GM18907 (cell line): ENCODE measurements around the gene COL5A3.
A peak's percentile ranks its signal among the peaks of the same experiment; 100 is the strongest.
"Not testable (repeated sequence)": the region's sequence is repeated elsewhere in the genome, so short reads cannot be mapped to it uniquely, and the experiment has no call there.

Source experiments
- ATAC-seq: cut with Tn5 transposase; IDR thresholded peaks from one replicate; pipeline ENCODE4 v1.9.1; 2021; ENCODE audit warnings: mild to moderate bottlenecking, moderate library complexity; ENCODE audit not compliant: unreplicated experiment

The COL5A3 gene

DNA sequence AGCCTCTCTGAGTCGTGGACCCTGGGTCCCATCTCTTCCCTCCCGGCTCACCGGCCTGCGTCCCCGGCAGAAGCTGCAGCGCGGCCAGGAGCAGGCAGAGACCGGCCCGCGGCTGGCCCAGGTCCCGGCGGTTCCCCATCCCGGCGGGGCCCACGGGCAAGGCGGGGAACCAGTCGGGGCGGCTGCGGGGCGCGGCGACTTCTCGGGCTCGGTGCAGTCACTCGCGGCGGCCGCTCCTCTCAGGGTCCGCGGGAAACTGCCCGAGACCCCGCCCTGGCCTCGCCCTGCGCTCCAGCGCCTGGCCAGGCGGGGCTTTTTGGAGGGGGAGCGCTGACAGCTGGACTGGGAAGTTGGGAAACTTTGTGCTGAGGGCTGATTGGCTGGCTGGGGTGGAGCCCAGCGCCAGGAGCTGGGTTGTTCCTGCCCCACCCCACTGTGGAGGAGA, at the start of gene COL5A3:
Gene COL5A3, minus strand, starts transcription at position 258 of the 445 bp plus-strand sequence. Its CDS starts 119 bp downstream, at position 139.
- ATAC-seq, result no peak

DNA sequence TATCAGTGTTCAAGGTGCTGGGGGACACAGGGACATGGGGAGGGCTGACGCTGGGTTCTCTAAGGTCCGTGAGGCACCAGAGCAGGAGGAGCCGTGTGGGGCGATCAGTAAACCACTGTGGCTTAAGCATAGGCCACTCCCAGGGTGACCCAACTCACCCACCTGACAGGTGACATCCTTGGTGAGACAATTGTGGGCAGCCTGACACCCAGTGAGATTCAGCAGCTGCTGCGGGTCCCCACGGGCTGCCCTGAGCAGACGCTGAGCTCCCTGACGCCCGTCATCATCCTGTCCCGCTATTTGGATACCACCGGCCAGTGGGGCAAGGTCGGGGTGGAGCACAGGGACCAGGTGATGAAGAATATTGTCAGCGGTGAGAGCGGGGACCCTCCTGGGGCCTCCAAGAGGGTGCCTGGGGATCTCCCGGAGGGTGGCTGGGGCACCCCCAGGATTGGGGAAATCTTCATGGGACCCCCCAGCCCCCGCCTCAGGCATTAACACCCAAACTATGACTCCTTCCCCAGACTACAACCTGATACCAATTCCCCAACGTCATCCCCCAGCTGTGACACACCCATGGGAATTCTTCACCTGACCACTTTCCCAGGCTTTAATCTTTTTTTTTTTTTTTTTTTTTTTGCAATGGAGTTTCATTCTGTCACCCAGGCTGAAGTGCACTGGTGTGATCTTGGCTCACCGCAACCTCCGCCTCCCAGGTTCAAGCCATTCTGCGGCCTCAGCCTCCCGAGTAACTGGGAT, 42.5 kb upstream of the COL5A3 start:
- ATAC-seq, result no peak

DNA sequence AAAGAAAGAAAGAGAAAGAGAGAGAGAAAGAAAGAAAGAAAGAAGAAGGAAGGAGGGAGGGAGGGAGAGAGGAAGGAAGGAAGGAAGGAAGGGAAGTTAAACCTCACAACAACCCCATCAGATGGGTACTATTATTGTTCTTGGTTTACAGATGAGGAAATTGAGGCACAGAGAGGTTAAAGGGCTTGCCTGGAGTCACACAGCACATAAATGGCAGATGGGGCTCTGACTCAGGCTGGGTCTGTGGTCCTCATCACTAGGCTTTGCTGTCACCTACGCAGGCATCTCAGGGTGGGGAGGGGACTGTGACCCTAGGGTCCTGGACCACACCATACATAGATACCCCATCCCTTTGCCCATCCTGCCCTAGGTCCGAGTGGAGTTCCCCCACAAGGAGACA, 39.3 kb upstream of the COL5A3 start:
- ATAC-seq, result no peak

DNA sequence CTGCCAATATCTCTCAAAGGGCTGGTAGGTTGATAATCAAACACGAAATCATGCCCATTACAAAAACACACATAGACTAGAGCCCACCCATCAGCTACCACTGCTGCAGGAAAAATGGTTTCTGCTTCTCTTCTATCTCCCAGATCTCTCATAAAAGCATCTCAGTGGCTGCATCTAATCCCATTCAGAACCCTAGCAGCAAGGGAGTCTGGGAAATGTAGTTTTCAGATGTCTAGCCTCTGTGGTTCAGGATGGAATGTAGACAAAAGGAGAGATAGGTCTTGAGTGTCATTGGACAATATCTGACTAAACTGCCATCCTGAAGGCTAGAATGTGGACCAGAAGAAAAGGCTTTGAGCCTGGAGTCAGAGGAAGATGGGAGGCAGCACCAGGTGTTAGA, 35.1 kb upstream of the COL5A3 start:
- no peak for ATAC-seq

DNA sequence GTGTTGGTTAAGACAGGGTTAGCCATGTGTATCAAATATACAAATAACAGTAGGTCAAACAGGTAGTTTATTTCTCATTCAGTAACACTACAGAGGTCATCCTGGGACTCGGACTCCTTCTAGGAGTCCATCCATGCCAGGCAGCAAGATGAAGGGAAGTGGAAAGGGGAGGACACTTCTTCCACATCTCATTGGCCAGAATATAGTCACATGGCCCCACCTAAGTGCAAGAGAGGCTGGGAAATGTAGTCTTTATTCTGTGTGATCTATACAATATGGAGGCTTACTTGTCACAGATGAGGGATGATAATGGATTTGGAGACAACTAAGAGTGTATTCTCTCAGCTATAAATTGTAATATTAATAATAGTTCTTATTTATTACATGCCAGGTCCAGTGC, 34.1 kb upstream of the COL5A3 start:
- ATAC-seq, result no peak

DNA sequence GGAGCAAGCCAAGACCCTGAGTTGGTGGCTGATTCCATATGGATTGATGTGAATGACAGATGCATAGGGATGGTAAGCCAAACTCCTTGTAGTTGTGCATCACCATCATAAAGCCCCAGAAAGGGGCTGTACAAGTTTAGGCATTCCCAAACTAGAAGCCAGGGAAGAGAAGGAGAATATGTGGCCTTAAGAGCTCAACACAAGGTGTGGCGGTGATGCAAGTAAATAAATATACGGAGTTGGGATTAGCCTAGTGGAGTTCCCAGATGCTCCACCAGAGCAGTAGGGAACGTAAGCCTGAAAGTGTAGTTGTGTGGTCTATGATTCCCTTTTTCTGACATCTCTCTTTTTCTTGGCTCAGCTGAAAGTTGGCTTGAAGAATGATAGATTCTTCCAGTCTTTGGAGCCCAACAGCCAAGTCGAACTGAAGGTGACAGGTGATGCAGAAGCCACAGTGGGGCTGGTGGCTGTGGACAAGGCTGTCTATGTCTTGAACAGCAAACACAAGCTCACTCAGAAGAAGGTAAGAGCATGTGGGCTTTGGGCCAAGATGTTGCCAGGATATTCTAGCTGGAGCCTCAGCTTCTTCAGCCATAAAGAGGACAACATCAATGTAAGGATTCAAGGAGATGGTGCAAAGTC, 33.1 kb upstream of the COL5A3 start:
- no peak for ATAC-seq

DNA sequence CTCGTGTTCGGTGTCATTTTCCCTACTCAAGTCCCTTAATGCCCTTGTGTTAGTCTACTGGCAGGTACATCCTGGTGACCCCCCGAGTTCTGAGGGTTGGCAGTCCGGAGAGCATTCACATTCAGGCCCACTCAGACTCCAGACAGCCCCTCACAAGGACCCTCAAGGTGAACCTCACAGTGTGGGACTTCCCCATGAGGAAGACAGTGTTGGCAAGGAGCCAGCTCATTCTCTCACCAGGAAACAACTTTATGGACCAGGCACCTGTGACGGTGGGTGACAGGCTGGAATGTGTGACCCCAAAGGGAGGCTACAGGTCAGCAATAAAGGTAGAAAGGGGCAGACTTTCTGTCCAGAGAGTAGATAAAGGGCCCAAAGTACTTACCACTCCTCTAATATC, 27.5 kb upstream of the COL5A3 start:
- no peak for ATAC-seq

DNA sequence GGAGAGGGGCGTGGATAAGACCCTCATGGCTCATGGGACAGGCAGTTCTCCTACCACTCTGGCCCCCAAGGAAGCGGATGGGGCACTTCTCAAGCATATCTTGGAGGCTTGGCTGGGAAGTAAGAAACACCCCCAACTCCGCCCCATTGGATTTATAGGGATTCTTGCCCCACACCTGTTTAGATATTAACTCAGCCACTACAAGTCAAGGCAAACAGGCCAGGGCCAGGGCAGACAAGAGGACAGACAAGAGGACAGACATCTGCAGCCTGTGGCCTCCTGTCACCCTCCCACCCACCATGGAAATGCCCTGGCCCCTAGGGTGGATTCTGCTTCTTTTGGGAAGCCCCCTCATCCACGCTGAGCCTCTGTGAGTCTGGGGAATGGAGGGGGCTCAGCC, 27.1 kb upstream of the COL5A3 start:
- ATAC-seq, result no peak

DNA sequence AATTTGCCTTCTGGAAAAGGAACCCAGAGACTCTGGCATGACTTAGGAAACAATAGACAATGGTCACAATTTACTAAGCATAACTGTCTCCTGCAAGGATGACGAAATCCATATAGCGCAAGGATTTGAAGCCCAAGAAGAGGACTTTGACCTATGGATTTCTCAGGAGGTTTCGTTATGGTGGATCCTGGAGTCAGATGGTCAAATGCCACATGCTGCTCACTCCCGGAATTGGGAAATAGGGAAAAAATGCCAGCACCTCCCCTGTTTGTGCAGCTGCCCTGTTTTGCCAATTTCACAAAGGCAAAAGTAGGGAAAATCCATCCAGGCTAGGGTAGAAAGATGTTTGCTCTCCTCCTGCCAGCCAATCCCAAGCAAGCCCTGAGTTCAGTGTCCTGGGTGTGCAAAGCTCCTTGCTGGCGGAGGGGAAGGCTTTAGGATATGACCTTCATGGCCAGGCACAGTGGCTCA, 26.3 kb upstream of the COL5A3 start:
- ATAC-seq, result no peak

DNA sequence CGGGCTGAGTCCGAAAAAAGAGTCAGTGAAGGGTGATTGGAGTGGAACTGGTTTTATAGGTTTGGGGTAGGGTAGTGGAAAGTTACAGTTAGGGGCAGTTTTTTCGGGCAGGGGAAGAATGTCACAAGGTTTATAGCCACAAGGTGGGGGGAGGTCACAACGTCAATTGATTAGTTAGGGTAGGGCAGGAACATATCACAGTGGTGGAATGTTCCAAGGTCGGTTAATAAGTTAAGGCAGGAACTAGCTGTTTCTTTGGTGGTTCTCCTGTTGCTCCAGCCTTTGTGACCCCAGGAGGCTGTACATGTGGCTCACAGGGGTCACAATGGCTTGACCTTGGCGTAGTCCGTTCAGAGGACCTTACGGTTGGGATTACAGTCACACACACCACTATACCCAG, 23.3 kb upstream of the COL5A3 start:
- ATAC-seq, result no peak

DNA sequence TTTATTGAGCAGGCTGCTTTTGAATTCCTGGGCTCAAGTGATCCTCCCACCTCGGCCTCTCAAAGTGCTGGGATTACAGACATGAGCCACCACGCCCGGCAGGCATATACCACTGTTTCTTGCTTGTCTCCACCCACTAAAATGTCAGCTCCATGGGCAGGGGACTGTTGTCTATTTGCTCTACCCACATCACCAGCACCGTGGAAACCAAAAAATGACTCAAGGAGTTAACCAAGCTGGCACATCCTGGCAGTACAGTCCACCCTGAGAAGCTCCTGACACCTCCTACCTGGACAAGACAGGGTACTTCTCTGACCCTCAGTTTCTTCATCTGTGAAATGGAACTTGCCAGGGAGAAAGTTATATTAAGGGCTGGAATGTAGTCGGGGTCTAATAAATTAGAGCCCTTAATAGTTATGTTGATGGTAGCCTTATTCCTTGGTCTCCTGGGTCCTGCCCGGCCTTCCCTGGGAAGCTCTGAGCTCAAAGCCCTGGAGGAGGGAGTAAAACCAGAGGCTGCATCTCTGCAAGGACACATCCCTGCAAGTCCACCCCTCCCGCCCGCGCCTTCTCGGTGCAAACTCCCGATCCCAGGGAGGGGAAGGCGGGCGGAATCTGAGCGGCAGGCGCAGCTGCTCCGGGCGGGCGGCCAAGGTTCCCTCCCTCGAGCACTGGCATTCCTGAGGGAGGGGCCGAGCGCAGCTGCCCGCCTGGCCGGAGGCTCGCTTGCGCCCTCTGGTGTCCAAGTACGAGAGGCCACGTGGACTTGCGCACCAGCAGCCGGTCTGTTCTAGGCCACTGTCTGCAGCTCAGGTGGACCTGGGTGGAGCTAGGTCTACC, 17.1 kb upstream of the COL5A3 start:
- peak; percentile 54 for ATAC-seq

DNA sequence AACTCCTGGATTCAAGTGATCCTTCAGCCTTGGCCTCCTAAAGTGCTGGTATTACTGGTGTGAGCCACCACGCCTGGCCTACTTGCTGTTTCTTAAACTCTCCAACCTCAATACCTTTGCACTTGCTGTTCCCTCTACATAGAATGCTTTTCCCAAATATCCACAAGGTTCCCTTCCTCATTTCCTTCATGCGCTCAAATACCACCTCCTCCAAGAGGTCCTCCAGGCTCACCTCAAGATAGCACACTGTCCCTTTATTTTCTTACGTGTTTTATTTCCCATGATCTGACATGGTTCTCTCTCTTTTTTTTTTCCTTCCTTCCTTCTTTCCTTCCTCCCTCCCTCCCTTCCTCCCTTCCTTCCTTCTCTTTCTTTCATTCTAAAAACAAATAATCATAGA, 16.4 kb upstream of the COL5A3 start:
- no peak for ATAC-seq

DNA sequence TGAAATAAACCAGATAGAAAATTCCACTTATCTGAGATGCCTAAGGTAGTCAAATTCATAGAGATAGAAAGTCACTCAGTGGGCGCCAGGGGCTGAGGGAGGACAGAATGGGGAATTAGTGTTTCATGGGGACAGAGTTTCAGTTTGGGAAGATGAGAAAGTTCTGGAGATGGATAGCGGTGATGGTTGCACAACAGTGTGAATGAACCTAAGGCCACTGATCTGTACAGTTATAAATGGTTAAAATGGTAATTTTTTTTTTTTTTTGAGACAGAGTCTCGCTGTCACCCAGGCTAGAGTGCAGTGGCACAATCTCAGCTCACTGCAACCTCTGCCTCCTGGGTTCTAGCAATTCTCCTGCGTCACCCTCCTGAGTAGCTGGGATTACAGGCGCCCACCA, 12.8 kb upstream of the COL5A3 start:
- not testable (repeated sequence) for ATAC-seq

DNA sequence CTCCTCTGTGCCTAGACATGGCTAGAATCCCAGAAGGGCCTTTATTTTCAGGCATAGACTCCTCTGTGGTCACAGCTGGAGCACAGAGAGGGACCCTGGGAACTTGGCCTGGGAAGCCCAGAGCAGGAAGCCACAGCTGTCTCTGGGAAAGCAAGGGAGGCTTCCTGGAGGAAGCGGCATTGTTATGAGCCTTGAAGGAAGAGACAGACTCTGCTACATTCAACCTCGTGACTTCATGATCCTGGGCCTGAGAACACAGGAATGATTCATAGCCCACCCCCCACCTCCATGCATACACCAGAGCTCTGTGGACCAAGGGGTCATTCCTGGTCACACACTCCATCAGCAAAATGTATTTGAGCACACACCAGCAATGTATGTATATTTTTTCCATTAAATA, 11.6 kb upstream of the COL5A3 start:
- ATAC-seq, result no peak

DNA sequence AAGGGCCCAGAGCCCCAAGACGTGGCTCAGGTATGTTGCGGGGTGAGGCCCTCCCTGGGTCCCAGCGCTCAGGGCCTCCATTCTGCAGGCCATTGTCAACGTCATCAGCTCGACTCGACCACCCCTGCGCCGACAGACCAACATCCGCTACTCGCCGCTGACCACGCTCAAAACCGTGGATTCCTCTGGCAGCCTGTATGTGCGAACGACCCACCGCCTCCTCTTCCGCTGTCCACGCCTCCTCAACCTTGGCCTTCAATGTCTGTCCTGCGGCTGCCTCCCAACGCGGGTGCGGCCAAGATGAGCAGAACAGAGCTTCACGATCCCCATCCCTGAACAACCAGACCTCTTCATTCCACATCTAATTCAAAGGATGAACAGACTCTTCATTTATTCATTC, 11.1 kb upstream of the COL5A3 start:
- ATAC-seq, result no peak

DNA sequence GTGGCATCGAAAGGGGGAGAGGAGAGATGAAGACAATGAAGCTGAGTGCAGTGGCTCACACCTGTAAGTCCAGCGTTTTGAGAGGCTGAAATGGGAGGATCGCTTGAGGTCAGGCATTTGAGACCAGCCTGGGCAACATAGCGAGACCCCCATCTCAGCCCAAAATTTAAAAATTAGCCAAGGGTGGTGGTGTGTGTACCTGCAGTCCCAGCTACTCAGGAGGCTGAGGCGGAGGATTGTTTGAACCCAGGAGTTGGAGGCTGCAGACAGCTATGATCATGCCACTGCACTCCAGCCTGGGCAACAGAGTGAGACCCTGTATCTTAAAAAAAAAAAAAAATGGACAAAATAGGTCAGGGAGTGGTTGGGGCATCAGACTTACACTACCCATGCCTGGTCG, 10.5 kb upstream of the COL5A3 start:
- no peak for ATAC-seq

DNA sequence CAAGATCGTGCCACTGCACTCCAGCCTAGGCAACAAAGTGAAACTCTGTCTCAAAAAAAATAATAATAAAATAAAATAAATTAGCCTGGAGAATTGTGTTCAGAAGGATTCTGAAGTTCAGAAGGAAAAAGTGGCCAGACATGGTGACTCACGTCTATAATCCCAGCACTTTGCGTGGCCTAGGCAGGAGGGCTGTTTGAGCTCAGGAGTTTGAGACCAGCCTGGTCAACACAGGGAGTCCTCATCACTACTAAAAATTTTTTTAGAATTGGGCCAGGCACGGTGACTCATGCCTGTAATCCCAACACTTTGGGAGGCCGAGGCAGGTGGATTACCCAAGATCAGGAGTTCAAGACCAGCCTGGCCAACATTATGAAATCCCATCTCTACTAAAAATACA, 8.9 kb upstream of the COL5A3 start:
- no peak for ATAC-seq

DNA sequence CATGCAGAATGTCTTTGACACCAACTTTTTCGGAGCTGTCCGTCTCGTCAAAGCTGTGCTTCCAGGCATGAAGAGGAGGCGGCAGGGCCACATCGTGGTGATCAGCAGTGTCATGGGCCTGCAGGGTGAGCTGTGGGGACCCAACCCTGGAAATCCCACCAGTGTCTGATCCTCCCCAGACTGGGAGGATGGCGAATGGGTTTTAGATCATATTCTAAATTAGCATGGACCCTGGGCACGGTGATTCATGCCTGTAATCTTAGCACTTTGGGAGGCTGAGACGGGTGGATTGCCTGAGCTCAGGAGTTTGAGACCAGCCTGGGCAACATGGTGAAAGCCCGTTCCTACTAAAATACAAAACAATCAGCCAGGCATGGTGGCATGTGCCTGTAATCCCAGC, 8.5 kb upstream of the COL5A3 start:
- no peak for ATAC-seq

DNA sequence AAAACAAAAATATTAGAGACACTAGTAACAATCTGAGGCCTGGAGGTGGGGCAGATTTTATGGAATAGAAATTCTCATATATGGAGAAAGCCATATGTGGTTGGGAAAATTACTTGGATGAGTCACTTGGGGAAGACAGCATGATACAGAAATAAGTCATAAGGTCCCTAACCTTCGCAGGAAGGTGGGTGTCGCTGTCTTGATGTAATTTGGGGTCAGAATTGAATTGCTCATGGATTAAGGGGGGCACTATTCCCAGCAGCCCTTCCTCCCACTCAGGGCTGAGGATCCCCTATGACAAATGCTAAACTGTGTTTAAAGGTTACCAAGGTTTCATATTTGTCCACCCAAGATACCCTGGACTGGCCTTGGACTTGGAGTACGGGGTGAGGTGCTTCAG, 8.0 kb upstream of the COL5A3 start:
- no peak for ATAC-seq

DNA sequence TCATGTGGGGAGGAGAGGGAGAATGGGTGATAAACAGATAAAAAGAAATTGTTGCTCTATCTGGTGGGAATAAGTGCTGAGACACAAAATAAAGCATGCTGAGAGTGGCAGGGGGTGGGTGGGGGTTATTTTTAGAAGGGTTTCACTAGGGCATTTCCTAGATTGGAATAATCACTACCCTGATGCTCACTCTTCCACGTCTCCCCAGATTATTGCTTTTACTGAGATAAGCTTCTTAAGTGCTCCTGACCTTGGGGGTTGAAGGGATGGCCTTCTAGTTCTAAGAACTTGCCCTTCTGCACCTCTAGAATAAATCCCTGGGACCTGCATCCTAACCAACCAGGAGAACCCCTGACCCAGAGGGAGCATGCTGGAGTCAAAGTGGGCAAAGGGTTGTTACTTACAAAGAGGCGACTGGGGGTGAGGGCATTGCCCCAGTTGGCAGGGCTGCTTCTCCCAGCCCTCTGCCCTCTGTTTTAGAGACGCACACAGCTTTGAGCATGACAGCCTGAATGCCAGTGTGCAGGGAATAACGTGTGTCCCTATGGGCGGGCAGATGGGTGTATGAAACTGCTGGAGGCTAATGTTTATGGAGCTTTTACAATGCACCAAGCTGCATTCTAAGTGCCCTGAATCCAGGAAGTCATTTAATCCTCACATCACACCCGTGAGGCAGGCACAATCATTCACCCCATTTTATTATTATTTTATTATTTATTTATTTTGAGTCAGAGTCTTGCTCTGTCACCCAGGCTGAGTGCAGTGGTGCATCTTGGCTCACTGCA, 3.7 kb upstream of the COL5A3 start:
- no peak for ATAC-seq

DNA sequence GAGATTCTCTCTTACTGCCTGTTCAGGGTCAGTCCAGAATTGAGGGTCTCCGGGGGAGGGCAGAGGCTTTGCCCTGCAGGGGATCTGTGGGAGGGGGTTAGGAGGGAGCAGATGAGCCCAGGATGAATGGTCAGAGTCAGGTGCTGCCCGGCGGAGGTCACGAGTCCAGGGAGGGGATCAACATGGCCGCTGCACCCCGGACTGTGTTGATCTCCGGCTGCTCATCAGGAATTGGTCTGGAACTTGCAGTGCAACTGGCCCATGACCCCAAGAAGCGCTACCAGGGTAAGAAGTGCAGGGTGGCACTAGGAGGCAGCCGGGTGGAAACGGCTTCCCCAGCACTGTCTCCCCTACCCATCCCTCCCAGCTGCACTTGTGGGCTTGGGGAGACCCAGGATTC, 3.0 kb upstream of the COL5A3 start, which contains the start of gene RDH8:
Gene RDH8, plus strand, starts transcription at position 168 of the 400 bp plus-strand sequence. Its CDS starts 15 bp downstream, at position 183.
- ATAC-seq, result no peak
